Calu3 (cell line): ENCODE results near the gene NKX6-2. TPM values are rescaled to one million over a fixed set of nuclear protein-coding genes. Genes with fewer than 3 reads are reported as not detected.

Source experiments
- BruUV-seq: library from RNA; stranded (reverse); fragments of 400-500 nt; replicated peaks from 2 replicates; lab custom pipeline; 2021; lab: Mats Ljungman, UMichigan
- CTCF ChIA-PET: fragments of 300-600 bp; sonication (Branson Sonifier 250); formaldehyde crosslinking; loops from one replicate; lab custom pipeline; 2022; ENCODE audit warnings: antibody characterized with exemption; lab: Charles Lee
- DNase-seq: peaks from one replicate; pipeline ENCODE4 v3.0.0; 2022
- H3K27ac Mint-ChIP-seq: one replicate; pipeline ENCODE4 v1.8.0; 2022; ENCODE audit warnings: mixed read lengths; ENCODE audit not compliant: unreplicated experiment
- H3K27me3 Mint-ChIP-seq: one replicate; pipeline ENCODE4 v1.8.0; 2022; ENCODE audit warnings: mixed read lengths; ENCODE audit not compliant: unreplicated experiment
- H3K36me3 Mint-ChIP-seq: one replicate; pipeline ENCODE4 v1.8.0; 2022; ENCODE audit warnings: mild to moderate bottlenecking, moderate library complexity, mixed read lengths; ENCODE audit not compliant: insufficient read depth, unreplicated experiment
- H3K4me1 Mint-ChIP-seq: one replicate; pipeline ENCODE4 v1.8.0; 2022; ENCODE audit warnings: mild to moderate bottlenecking, low read depth, mixed read lengths; ENCODE audit not compliant: unreplicated experiment
- H3K4me3 Mint-ChIP-seq: one replicate; pipeline ENCODE4 v1.8.0; 2022; ENCODE audit warnings: mild to moderate bottlenecking, low read depth, moderate library complexity, mixed read lengths; ENCODE audit not compliant: unreplicated experiment
- H3K9me3 Mint-ChIP-seq: one replicate; pipeline ENCODE4 v1.8.0; 2022; ENCODE audit warnings: low read depth, mixed read lengths; ENCODE audit not compliant: unreplicated experiment
- intact Hi-C: fragments of 100-400 bp; cut with micrococcal nuclease; formaldehyde crosslinking; loops from one replicate; pipeline ENCODE4 v1.10.0; 2022; ENCODE audit not compliant: unreplicated experiment
- total RNA-seq: library from RNA; stranded (reverse); gene quantifications from 2 replicates; pipeline ENCODE4 v1.2.3, GENCODE V29; 2022
- TF ChIP-seq, protein P1 (sequence below): fragments of 200-600 bp; IDR thresholded peaks from one replicate; pipeline ENCODE4 v1.8.0; 2022; ENCODE audit warnings: antibody characterized with exemption; ENCODE audit not compliant: unreplicated experiment

Gene NKX6-2
- total RNA-seq, 1 experiment from 2014 or later = not detected

GRCh38 chr10:132832186-132832969 is 46.4 kb upstream of the NKX6-2 start:
- peaks cover 52% of the 10 kb centered on the region for H3K27me3 Mint-ChIP-seq
- no peaks in the 10 kb centered on the region for H3K4me1 Mint-ChIP-seq
- CTCF ChIA-PET = no interaction called here
- no TSS peak for BruUV-seq
- H3K9me3 Mint-ChIP-seq = peaks cover 5% of the 10 kb centered on the region
- no peak for DNase-seq
- no peaks in the 10 kb centered on the region for H3K36me3 Mint-ChIP-seq
- TF ChIP-seq, protein P1, sequence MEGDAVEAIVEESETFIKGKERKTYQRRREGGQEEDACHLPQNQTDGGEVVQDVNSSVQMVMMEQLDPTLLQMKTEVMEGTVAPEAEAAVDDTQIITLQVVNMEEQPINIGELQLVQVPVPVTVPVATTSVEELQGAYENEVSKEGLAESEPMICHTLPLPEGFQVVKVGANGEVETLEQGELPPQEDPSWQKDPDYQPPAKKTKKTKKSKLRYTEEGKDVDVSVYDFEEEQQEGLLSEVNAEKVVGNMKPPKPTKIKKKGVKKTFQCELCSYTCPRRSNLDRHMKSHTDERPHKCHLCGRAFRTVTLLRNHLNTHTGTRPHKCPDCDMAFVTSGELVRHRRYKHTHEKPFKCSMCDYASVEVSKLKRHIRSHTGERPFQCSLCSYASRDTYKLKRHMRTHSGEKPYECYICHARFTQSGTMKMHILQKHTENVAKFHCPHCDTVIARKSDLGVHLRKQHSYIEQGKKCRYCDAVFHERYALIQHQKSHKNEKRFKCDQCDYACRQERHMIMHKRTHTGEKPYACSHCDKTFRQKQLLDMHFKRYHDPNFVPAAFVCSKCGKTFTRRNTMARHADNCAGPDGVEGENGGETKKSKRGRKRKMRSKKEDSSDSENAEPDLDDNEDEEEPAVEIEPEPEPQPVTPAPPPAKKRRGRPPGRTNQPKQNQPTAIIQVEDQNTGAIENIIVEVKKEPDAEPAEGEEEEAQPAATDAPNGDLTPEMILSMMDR = no peak
- no peak overlapping the region for H3K4me3 Mint-ChIP-seq
- intact Hi-C loops = no loop called here
- no peak overlapping the region for H3K27ac Mint-ChIP-seq

DNA sequence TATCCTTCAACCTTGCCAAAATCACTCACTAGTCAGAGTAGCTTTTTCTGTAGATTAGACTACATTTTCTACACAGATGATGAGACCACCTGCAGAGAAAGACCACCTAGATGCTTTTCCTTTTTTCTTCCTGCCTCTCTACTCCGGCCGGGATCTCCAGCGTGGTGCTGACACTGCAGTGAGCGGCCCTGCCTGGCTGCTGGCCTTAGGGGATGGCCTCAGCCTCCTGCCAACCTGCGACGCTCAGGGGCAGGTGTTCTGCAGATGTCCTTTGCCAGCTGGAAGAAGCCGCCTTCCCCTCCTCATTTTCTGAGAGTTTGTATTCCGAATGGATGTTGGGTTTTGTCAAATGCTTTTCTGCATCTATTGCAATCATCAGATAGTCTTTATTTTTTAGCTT is 43.5 kb upstream of the NKX6-2 start:
- Mint-ChIP-seq H3K27ac (no peak overlapping the region), H3K9me3 (peaks cover 5% of the 10 kb centered on the region), H3K27me3 (peaks cover 52% of the 10 kb centered on the region), H3K4me3 (no peak overlapping the region), H3K4me1 (no peaks in the 10 kb centered on the region), H3K36me3 (no peaks in the 10 kb centered on the region)
- intact Hi-C loops = no loop called here
- CTCF ChIA-PET = no interaction called here
- BruUV-seq = no TSS peak
- TF ChIP-seq, protein P1 = no peak
- no peak for DNase-seq

DNA sequence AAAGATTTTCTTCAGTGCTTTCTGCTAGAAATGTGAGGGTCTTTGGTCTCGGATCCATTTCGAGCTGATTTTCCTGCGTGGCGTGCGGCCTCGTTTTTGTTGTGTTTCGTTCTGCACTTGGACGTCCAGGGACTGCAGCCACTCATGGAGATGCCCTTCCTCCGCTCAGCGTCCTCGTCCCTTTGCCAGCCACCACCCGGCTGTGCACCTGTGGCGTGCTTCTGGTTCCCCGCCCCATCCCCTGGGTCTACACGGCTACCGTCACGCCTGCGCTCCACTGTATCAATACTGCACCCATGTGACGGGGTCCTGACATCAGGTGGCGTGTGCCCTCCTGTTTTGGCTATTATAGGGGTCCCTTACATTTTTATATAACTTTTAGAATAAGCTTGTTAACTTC is 42.7 kb upstream of the NKX6-2 start:
- TF ChIP-seq, protein P1 = no peak
- H3K4me1 Mint-ChIP-seq = no peaks in the 10 kb centered on the region
- H3K27me3 Mint-ChIP-seq = peaks cover 52% of the 10 kb centered on the region
- H3K27ac Mint-ChIP-seq = no peak overlapping the region
- H3K9me3 Mint-ChIP-seq = peaks cover 5% of the 10 kb centered on the region
- DNase-seq = no peak
- BruUV-seq = no TSS peak
- intact Hi-C loops = no loop called here
- CTCF ChIA-PET = no interaction called here
- no peaks in the 10 kb centered on the region for H3K36me3 Mint-ChIP-seq
- no peak overlapping the region for H3K4me3 Mint-ChIP-seq

- intact Hi-C loops = no loop called here
- BruUV-seq = no TSS peak
- TF ChIP-seq, protein P1 = no peak
- peaks cover 5% of the 10 kb centered on the region for H3K9me3 Mint-ChIP-seq
- H3K4me1 Mint-ChIP-seq = no peaks in the 10 kb centered on the region
- no peaks in the 10 kb centered on the region for H3K36me3 Mint-ChIP-seq
- no peak overlapping the region for H3K4me3 Mint-ChIP-seq
- peaks cover 52% of the 10 kb centered on the region for H3K27me3 Mint-ChIP-seq
- DNase-seq = no peak
- CTCF ChIA-PET = no interaction called here
- H3K27ac Mint-ChIP-seq = no peak overlapping the region
Measured at GRCh38 chr10:132827861-132828539, 42.1 kb upstream of the NKX6-2 start.
